Trophoblast cell (in vitro differentiated cells and primary cell): ENCODE data around the gene SORD.

Experiments
- DNase-seq, 2 donors: peaks; one replicate each; pipeline ENCODE4 v3.0.0-alpha.2; 2016
- H2AFZ ChIP-seq: 2 replicates; pipeline ENCODE4 v1.6.1; 2013; ENCODE audit warnings: low read length, moderate library complexity, mild to moderate bottlenecking; ENCODE audit not compliant: insufficient read depth, poor library complexity
- H2AK5ac ChIP-seq: 2 replicates; pipeline ENCODE4 v1.6.1; 2013; ENCODE audit warnings: mild to moderate bottlenecking, low read length
- H2BK120ac ChIP-seq: 2 replicates; pipeline ENCODE4 v1.6.1; 2013; ENCODE audit warnings: low read length, mild to moderate bottlenecking, moderate library complexity; ENCODE audit not compliant: insufficient read depth, poor library complexity
- H2BK12ac ChIP-seq: 2 replicates; pipeline ENCODE4 v1.6.1; 2013; ENCODE audit warnings: mild to moderate bottlenecking, low read length, moderate library complexity
- H2BK5ac ChIP-seq: 2 replicates; pipeline ENCODE4 v1.6.1; 2013; ENCODE audit warnings: low read length, low read depth, moderate library complexity, mild to moderate bottlenecking; ENCODE audit not compliant: poor library complexity
- H3K14ac ChIP-seq: 2 replicates; pipeline ENCODE4 v1.6.1; 2013; ENCODE audit warnings: mild to moderate bottlenecking, low read length
- H3K18ac ChIP-seq: 2 replicates; pipeline ENCODE4 v1.6.1; 2013; ENCODE audit warnings: mild to moderate bottlenecking, low read length
- H3K23ac ChIP-seq: 2 replicates; pipeline ENCODE4 v1.6.1; 2013; ENCODE audit warnings: low read length
- H3K27ac ChIP-seq: 2 replicates; pipeline ENCODE4 v1.5.1; 2013; ENCODE audit warnings: low read depth, mild to moderate bottlenecking, inconsistent platforms, low read length, moderate library complexity
- H3K27me3 ChIP-seq: 2 replicates; pipeline ENCODE4 v1.6.1; 2013; ENCODE audit warnings: inconsistent platforms, mild to moderate bottlenecking, low read length, moderate library complexity; ENCODE audit not compliant: insufficient read depth
- H3K36me3 ChIP-seq, 2 experiments: 1 replicate in 1 of 2; 2 replicates in 1 of 2; pipeline ENCODE4 v1.6.1; 2013; ENCODE audit warnings: low read length in 2 of 2, mild to moderate bottlenecking in 2 of 2, moderate library complexity in 1 of 2; ENCODE audit not compliant: insufficient read depth in 2 of 2, control insufficient read depth in 1 of 2
- H3K4ac ChIP-seq: 2 replicates; pipeline ENCODE4 v1.6.1; 2013; ENCODE audit warnings: low read depth, mild to moderate bottlenecking, low read length, moderate library complexity
- H3K4me1 ChIP-seq, 2 experiments: 1 replicate in 1 of 2; 2 replicates in 1 of 2; pipeline ENCODE4 v1.6.1; 2013; ENCODE audit warnings: low read length in 2 of 2, mild to moderate bottlenecking in 2 of 2, moderate library complexity in 1 of 2; ENCODE audit not compliant: insufficient read depth in 2 of 2, control insufficient read depth in 1 of 2
- H3K4me2 ChIP-seq: 2 replicates; pipeline ENCODE4 v1.6.1; 2013; ENCODE audit warnings: inconsistent platforms, mild to moderate bottlenecking, low read length, moderate library complexity
- H3K4me3 ChIP-seq: 2 replicates; pipeline ENCODE4 v1.5.1; 2013; ENCODE audit warnings: mild to moderate bottlenecking, low read depth, low read length, inconsistent platforms
- H3K79me1 ChIP-seq: one replicate; pipeline ENCODE4 v1.6.1; 2013; ENCODE audit warnings: low read length
- H3K79me2 ChIP-seq: 2 replicates; pipeline ENCODE4 v1.6.1; 2013; ENCODE audit warnings: low read length, mild to moderate bottlenecking; ENCODE audit not compliant: control insufficient read depth, insufficient read depth, poor library complexity
- H3K9ac ChIP-seq: 2 replicates; pipeline ENCODE4 v1.6.1; 2013; ENCODE audit warnings: mild to moderate bottlenecking, low read length
- H3K9me3 ChIP-seq: 2 replicates; pipeline ENCODE4 v1.6.1; 2013; ENCODE audit warnings: low read depth, mild to moderate bottlenecking, control low read depth, inconsistent platforms, low read length; ENCODE audit not compliant: insufficient read depth
- H4K12ac ChIP-seq: 2 replicates; pipeline ENCODE4 v1.6.1; 2013; ENCODE audit warnings: low read depth, mild to moderate bottlenecking, low read length, moderate library complexity
- H4K8ac ChIP-seq: 2 replicates; pipeline ENCODE4 v1.6.1; 2013; ENCODE audit warnings: low read depth, mild to moderate bottlenecking, low read length, moderate library complexity
- H4K91ac ChIP-seq: one replicate; pipeline ENCODE4 v1.6.1; 2013; ENCODE audit warnings: low read depth, mild to moderate bottlenecking, low read length, moderate library complexity
- WGBS: extraction: QIAGEN DNeasy Blood & Tissue Kit; methylation state at CpG from one replicate; pipeline ENCODE4 v1.1.7; 2013; ENCODE audit warnings: missing lambda C conversion rate; ENCODE audit not compliant: insufficient read length, insufficient coverage; ENCODE audit errors: extremely low coverage; 5-methylcytosine and 5-hydroxymethylcytosine counted together

The SORD gene

GRCh38 chr15:45097466-45097865 is 74.5 kb downstream of the SORD start:
- Histone ChIP-seq H2BK12ac (no peak overlapping the region), H3K4ac (no peak overlapping the region), H3K14ac (no peak overlapping the region), H3K9me3 (peaks cover 3% of the 10 kb centered on the region), H3K23ac (no peak overlapping the region), H4K12ac (no peak overlapping the region), H3K27me3 (no peaks in the 10 kb centered on the region), H2AFZ (no peak overlapping the region), H4K91ac (no peak overlapping the region), H3K18ac (no peak overlapping the region), H3K4me2 (no peak overlapping the region), H2BK5ac (no peak overlapping the region), H3K79me2 (no peaks in the 10 kb centered on the region), H3K4me1 (no peaks in the 10 kb centered on the region), H2BK120ac (no peak overlapping the region), H4K8ac (no peak overlapping the region), H3K36me3 (no peaks in the 10 kb centered on the region), H3K27ac (no peak overlapping the region), H3K9ac (no peak overlapping the region), H2AK5ac (no peak overlapping the region), H3K4me3 (no peak overlapping the region), H3K79me1 (no peaks in the 10 kb centered on the region)
- no CpG with 5 or more reads among the region's 7 CpGs for WGBS
- no peak for DNase-seq

DNA sequence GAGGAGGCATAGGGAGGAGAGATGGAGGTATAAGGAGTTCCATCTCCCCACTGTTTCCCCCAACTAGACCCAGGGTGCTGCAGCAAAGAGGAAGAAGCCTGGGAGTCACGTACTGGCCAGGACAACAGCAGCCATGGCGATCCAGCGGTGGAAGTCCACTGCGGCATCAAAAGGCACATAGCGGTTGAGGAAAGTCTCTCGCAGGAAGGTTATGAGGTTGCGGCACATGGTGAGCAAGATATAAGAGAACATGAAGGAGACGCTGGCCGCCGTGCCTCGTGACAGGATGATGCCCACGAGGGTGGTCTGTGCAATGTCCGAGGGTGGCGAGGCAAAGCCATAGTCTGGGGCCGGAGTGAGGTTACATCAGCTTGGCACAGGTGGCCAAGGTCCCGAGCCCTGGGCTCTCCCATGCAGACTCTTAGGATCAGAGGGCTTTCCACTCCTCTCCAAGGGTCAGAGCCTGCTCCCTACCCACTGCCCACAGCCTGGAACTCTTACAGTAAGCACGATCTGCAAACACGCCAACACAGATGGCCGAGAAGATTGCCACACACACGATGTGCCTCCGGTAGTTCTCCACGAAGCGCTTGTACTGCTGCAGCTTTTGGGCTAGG is 76.7 kb downstream of the SORD start:
- peaks cover 2% of the 10 kb centered on the region for H3K9me3 ChIP-seq
- H3K79me1 ChIP-seq: no peaks in the 10 kb centered on the region
- H2BK5ac ChIP-seq: no peak overlapping the region
- no peak overlapping the region for H3K14ac ChIP-seq
- no peak overlapping the region for H3K9ac ChIP-seq
- no peak overlapping the region for H2AK5ac ChIP-seq
- H3K4ac ChIP-seq: no peak overlapping the region
- H3K36me3 ChIP-seq: no peaks in the 10 kb centered on the region
- H3K4me3 ChIP-seq: no peak overlapping the region
- no peaks in the 10 kb centered on the region for H3K79me2 ChIP-seq
- H2AFZ ChIP-seq: no peak overlapping the region
- H3K27ac ChIP-seq: no peak overlapping the region
- H2BK12ac ChIP-seq: no peak overlapping the region
- no peak overlapping the region for H3K23ac ChIP-seq
- H3K4me1 ChIP-seq: no peaks in the 10 kb centered on the region
- H4K8ac ChIP-seq: no peak overlapping the region
- no peaks in the 10 kb centered on the region for H3K27me3 ChIP-seq
- no peak overlapping the region for H3K4me2 ChIP-seq
- H2BK120ac ChIP-seq: no peak overlapping the region
- no peak for DNase-seq
- no CpG with 5 or more reads among the region's 23 CpGs for WGBS
- H4K12ac ChIP-seq: no peak overlapping the region
- H3K18ac ChIP-seq: no peak overlapping the region
- H4K91ac ChIP-seq: no peak overlapping the region

DNA sequence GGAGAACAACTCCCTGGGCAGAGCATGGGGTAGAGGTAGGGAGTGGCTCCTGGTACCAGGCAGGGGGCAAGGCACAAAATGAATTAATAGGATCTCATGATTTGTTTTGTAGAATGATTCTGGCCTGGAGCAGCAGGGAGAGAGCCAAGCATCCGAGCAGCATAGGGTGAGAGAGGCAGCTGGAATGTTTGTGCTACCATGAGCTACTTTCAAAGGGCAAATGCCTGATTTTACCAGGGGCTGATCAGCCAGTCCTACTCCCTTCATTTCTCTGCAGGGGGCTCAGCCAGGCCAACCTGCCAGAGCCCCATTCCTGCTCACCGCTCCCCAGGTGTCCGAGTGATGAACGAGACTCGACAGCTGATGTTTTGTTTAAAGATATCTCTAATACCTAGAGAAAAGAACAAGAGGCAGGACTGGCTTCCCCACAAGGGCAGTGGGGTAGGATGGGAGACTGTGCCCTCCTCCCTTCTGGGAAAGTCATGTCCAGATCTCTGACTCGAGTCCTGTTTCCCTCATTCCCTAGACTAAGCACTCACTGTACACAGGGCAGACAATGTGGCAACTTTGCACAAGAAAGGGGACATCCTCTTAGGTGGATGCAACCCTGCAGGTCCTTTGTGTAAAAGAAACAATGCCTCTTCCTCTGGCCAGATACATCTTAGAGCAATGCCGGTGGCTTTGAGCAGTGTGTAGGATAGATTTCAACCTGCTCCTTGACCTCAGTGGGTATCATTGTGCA is 78.1 kb downstream of the SORD start:
- Histone ChIP-seq H2AFZ (no peak overlapping the region), H3K27me3 (no peaks in the 10 kb centered on the region), H3K27ac (no peak overlapping the region), H3K9ac (no peak overlapping the region), H3K36me3 (no peaks in the 10 kb centered on the region), H3K79me1 (no peaks in the 10 kb centered on the region), H3K4me1 (no peaks in the 10 kb centered on the region), H3K9me3 (peaks cover 3% of the 10 kb centered on the region), H2BK12ac (no peak overlapping the region), H3K79me2 (no peaks in the 10 kb centered on the region), H3K23ac (no peak overlapping the region), H3K14ac (no peak overlapping the region), H3K18ac (no peak overlapping the region), H2AK5ac (no peak overlapping the region), H4K8ac (no peak overlapping the region), H4K12ac (no peak overlapping the region), H3K4me3 (no peak overlapping the region), H2BK5ac (no peak overlapping the region), H4K91ac (no peak overlapping the region), H3K4me2 (no peak overlapping the region), H3K4ac (no peak overlapping the region), H2BK120ac (no peak overlapping the region)
- WGBS: no CpG with 5 or more reads among the region's 7 CpGs
- no peak for DNase-seq

GRCh38 chr15:45101749-45102148 is 78.8 kb downstream of the SORD start:
- Histone ChIP-seq H3K4me3 (no peak overlapping the region), H3K4ac (no peak overlapping the region), H3K9me3 (peaks cover 3% of the 10 kb centered on the region), H2AFZ (no peak overlapping the region), H3K9ac (no peak overlapping the region), H3K79me2 (no peaks in the 10 kb centered on the region), H3K27me3 (no peaks in the 10 kb centered on the region), H2BK120ac (no peak overlapping the region), H3K14ac (no peak overlapping the region), H3K18ac (no peak overlapping the region), H4K12ac (no peak overlapping the region), H4K8ac (no peak overlapping the region), H3K27ac (no peak overlapping the region), H3K4me2 (no peak overlapping the region), H2BK5ac (no peak overlapping the region), H3K36me3 (no peaks in the 10 kb centered on the region), H3K4me1 (no peaks in the 10 kb centered on the region), H4K91ac (no peak overlapping the region), H2BK12ac (no peak overlapping the region), H3K79me1 (no peaks in the 10 kb centered on the region), H3K23ac (no peak overlapping the region), H2AK5ac (no peak overlapping the region)
- no CpG with 5 or more reads among the region's 12 CpGs for WGBS
- DNase-seq: no peak
